AG08396 (cell line): ENCODE results near the gene NEU1.

Source experiments
- DNase-seq: peaks from one replicate; pipeline ENCODE4 v3.0.0; 2012; ENCODE audit warnings: low spot score, mixed read lengths

Gene NEU1

GRCh38 chr6:31896493-31896855, 33.9 kb upstream of the NEU1 start:
- DNase-seq = no peak

GRCh38 chr6:31892821-31893220, 30.2 kb upstream of the NEU1 start:
- no peak for DNase-seq

GRCh38 chr6:31889331-31889972, 26.8 kb upstream of the NEU1 start:
- no peak for DNase-seq

GRCh38 chr6:31888276-31889258, 25.9 kb upstream of the NEU1 start:
- DNase-seq = peak; percentile 66

- no peak for DNase-seq
Observed at GRCh38 chr6:31887173-31888007, 24.8 kb upstream of the NEU1 start.

- no peak for DNase-seq
Observed at GRCh38 chr6:31886541-31886991, 23.9 kb upstream of the NEU1 start.

GRCh38 chr6:31884528-31885035, 22.0 kb upstream of the NEU1 start:
- DNase-seq = no peak

GRCh38 chr6:31883676-31884075, 21.1 kb upstream of the NEU1 start:
- DNase-seq = no peak

- peak; percentile 58 for DNase-seq
Observed at GRCh38 chr6:31882344-31882743, 19.7 kb upstream of the NEU1 start.

- no peak for DNase-seq
Observed at GRCh38 chr6:31881136-31881859, 18.7 kb upstream of the NEU1 start.

- DNase-seq = no peak
Observed at GRCh38 chr6:31880616-31881015, 18.0 kb upstream of the NEU1 start.

GRCh38 chr6:31879901-31880300, 17.3 kb upstream of the NEU1 start:
- no peak for DNase-seq

- DNase-seq = no peak
Observed at GRCh38 chr6:31879143-31879542, 16.5 kb upstream of the NEU1 start.

GRCh38 chr6:31878726-31879125, 16.1 kb upstream of the NEU1 start, which contains the start of gene SLC44A4:
Gene SLC44A4, minus strand, starts transcription at chr6:31878997. Its CDS starts 17 bp downstream, at chr6:31878980.
- no peak for DNase-seq

- DNase-seq = no peak
Observed at GRCh38 chr6:31878222-31878621, 15.6 kb upstream of the NEU1 start.

GRCh38 chr6:31877651-31878161, 15.1 kb upstream of the NEU1 start:
- DNase-seq = no peak

- DNase-seq = no peak
Observed at GRCh38 chr6:31877125-31877650, 14.6 kb upstream of the NEU1 start.

GRCh38 chr6:31876357-31876756, 13.7 kb upstream of the NEU1 start:
- no peak for DNase-seq

- no peak for DNase-seq
Observed at GRCh38 chr6:31875877-31876276, 13.3 kb upstream of the NEU1 start.

- DNase-seq = no peak
Observed at GRCh38 chr6:31874836-31875572, 12.4 kb upstream of the NEU1 start.
